A375 (cell line): ENCODE measurements around the gene MSL2. TPM values are rescaled to one million over a fixed set of nuclear protein-coding genes. Genes with fewer than 3 reads are reported as not detected.

Experiments
- total RNA-seq: library from RNA; depleted of rRNA; stranded (reverse); fragments of >200 nt; shearing (Covaris generic); gene quantifications from 2 replicates; pipeline ENCODE4 v1.2.3, GENCODE V29; 2014; rRNA removed

The MSL2 gene
- 9.3 and 12.1 TPM in 2 replicates for total RNA-seq

GRCh38 chr3:136196064-136196400, at the start of gene MSL2:
MSL2 (minus strand) TSS chr3:136196335; CDS start chr3:136195113, 1,222 bp downstream.

Other genes starting within 250 kb of the MSL2 start
- 14.6 and 17.4 TPM in 2 replicates for gene PPP2R3A, start 230.6 kb downstream of the MSL2 start, total RNA-seq
- 56.9 and 60.2 TPM in 2 replicates for gene PCCB, start 54.0 kb upstream of the MSL2 start, total RNA-seq